NK-92 treated with Interleukin-12 subunit alpha and Interleukin-12 subunit beta, amount 100 ng/mL, for 24 hours (cell line): Measurements from ENCODE around the gene MYL4.

Source experiments
- DNase-seq: peaks from one replicate; lab custom pipeline; 2025; lab: John Stamatoyannopoulos, UW

The MYL4 gene

GRCh38 chr17:47273245-47273644 is 64.1 kb downstream of the MYL4 start:
- DNase-seq = no peak
